HG03139 (cell line): Measurements from ENCODE around the gene PRDM8.
"Not testable (repeated sequence)": the region's sequence is repeated elsewhere in the genome, so short reads cannot be mapped to it uniquely, and the experiment has no call there.

Experiments
- ATAC-seq: cut with Tn5 transposase; IDR thresholded peaks from one replicate; pipeline ENCODE4 v1.9.1; 2021; ENCODE audit not compliant: unreplicated experiment

Gene PRDM8

DNA sequence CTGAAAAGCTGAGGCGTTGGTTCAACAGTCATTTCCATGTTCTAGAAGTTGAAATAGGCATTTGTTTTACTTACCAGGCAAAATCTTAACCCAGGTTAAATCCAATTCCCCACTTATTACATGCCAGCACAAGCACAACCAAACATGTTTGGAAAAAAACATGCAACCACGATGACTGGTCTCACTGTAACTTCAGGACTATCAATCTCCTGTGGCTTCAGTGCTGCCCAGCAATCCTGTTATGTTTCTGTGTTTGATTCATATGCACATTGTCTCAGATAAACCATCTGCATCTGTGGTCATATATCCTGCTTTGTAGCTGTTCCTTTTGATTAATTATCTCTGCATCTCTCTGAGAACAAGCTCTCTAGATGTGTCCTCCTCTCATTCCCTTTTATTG, 28.3 kb downstream of the PRDM8 start:
- ATAC-seq = no peak

DNA sequence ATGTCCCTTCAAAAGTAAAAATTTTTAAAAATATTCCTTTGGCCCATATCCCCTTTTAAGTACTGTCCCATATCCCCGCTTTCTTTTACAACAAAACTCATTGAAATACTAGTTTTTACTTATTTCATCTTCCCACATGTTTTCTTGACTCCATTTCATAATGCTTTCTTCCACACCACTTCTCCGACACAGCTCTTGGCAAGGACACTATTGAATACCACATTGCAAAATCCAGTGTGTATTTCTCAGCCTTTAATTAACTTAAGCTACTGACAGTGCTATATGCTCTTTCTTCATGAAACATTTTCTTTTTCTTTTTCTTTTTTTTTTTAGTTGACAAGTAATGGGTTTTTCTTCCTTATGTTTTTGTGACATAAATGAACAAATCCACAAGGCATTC, 28.8 kb downstream of the PRDM8 start:
- no peak for ATAC-seq

DNA sequence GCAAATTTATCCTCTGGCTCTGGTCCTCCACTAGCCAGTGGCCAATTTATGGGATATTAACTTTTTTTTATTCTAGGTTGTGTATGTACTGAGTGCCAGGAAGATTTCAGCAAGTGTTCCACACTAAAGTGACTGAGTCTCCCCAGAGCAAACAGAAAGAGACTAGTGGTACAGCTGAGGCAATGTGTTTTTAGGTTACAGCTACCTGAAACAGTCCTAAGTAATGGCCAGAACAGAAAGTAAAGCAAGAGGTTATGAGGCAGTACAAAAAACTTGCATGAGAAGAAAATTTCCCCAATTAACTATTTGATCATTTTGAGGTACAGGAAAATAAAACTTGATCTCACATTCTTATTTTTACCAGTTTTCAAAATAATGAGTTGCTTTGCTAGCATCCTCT, 31.2 kb downstream of the PRDM8 start:
- ATAC-seq = no peak

GRCh38 chr4:80229128-80229527, 31.8 kb downstream of the PRDM8 start:
- peak; percentile 16 for ATAC-seq

GRCh38 chr4:80229590-80229989, 32.3 kb downstream of the PRDM8 start:
- ATAC-seq = peak; percentile 83

DNA sequence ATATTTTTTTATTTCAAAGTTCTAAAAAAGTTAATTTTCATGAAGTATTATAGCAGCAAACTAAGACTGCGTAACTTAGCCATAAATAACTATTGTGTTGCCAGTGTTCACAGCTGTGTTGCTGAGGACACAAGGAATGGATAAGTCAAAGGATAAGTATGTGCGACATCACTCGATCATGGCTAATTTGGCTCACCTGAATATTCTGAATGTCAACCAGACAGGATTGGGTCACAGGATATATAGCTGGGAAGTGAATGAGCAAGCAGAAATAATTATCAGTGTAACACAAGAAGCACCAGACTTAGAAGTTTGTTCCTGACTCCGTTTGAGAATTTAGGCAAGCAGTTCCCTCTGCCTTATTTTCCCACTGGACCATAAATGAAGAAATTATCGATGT, 33.9 kb downstream of the PRDM8 start:
- ATAC-seq = no peak

DNA sequence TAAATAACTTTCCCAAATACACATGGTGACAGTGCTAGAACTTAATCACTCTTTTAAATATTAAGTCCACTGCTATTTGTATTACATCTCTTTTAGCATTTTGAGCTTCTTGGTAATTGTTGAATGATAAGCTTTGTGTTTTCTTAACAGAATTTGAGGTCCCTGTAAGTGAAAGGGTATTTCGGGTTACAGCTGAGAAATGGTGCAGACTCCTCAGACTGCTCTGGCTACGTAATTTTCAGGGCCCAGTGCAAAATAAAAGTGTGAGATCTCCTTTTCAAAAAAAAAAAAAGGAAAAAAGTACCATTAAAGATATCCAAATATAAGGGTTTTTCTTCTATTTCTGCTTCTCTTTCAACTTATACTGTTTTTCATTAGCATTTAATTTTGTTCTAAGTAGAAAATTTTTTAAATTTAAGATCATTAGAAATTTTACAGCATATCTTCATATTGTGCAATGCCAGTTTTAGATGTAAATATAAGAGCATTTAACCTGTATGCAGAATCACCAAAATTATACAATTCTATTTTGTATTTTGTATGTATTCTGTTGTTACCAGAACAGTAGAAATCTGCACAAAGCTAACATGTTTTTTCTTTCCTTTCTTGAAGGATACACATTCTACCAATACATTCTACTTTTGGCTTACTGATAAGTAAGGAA, 35.5 kb downstream of the PRDM8 start:
- ATAC-seq = no peak

DNA sequence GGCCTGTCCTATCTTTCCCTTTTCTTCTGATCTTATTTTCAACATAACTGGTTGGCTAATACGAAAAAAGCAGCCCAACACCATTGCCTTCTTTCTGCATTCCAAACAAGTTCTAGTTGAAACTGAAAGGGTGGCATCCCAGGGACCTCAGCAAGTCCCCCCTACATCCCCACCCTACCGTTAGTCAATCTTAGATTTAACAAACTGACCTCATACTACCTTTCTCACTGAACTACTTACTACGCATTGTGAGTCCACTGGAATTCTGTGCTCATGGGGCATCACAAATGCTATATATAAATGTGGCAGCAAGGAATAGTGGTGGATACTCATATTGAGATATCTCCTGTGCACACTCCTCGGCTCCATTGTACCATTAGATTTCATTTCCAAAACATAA, 36.1 kb downstream of the PRDM8 start:
- ATAC-seq = no peak

GRCh38 chr4:80235451-80235850, 38.1 kb downstream of the PRDM8 start:
- no peak for ATAC-seq

- no peak for ATAC-seq
Observed at GRCh38 chr4:80237992-80238391, 40.7 kb downstream of the PRDM8 start.

- ATAC-seq = no peak
Observed at GRCh38 chr4:80239480-80240150, 42.3 kb downstream of the PRDM8 start.

GRCh38 chr4:80240976-80241375, 43.7 kb downstream of the PRDM8 start:
- no peak for ATAC-seq

DNA sequence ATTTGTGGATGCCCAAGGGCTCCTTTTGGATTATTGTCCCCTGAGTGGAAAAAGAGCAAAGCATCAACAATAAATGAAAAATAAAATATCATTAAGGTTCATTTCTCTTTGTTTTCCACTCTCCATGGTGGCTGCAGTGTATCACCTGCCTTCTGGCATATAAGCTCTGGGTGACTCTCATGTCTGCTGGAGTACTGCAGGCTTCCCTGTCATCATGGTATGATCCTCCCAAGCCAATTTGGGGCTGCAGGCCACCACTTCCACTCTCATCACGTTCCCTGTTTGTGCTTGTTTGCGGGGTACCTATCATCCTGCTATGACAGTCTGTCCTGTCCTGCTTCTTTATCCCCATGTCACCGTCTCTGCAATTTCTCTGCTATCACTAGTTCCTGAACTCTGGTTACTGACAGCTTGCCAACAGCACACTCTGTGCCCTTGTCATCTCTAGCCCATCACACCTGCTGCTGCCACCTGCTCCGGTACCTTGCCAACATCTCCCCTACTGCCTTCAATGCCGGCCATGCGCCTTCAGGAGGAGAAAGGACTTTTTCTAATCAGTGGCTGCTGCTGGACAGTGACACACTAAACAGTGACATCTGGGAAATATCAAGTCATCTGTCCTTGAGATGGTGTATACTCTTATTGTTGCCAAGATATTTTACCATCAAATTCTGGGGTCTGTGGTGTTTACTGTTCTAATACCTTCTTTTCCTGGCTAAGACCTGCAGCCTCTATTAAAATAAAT, 46.1 kb downstream of the PRDM8 start:
- ATAC-seq = no peak

DNA sequence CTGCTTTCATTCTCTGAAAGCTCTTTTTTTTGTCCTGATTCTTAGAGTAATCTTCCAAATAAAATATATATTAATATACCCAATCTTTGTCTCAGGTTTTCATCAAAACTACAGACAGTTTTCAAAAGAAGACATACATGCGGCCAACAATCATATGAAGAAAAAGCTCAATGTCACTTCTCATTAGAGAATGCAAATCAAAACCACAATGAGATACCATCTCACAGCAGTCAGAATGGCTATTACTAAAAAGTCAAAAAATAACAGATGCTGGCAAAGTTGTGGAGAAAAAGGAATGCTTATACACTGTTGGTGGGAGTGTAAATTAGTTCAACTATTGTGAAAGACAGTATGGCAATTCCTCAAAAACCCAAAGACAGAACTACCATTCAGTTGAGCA, 50.2 kb downstream of the PRDM8 start:
- ATAC-seq = not testable (repeated sequence)

DNA sequence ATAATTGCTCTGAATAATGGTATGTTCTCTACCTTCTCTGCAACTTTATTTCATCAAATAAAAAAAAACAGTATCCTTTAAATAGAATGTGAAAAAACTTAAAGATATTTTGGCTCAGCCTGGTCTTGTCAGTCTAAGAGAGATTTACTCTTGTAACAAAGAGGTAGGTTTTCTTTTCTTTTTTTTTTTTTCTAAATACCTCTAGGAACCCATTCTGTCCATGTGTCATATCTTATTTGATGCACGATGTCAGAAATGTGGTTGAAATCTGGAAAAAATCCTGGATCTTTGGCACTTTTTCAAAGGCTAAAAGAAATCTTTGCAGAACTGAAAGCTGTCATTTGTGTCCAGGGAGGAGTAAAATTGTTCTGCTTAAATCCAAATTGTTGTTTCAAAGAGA, 51.8 kb downstream of the PRDM8 start:
- no peak for ATAC-seq

DNA sequence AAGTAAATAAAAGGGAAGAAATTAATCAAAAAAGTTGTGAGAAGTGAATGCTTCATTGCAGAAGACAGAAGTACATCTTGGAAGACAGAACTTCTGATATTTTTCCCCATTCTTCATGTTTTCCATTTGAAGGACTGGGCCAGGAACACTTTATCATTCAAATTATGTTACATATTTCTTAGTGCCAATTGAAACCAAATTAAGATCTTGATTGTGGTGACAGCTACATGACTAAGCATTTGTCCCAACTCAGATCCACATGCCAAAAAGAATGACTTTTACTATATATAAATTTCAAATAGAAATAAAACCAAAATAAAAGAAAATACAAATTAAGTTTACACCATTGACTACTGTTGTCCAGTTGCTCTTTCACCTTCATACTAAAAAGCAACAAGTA, 55.1 kb downstream of the PRDM8 start:
- ATAC-seq = no peak

- ATAC-seq = no peak
Observed at GRCh38 chr4:80252953-80253352, 55.6 kb downstream of the PRDM8 start.

DNA sequence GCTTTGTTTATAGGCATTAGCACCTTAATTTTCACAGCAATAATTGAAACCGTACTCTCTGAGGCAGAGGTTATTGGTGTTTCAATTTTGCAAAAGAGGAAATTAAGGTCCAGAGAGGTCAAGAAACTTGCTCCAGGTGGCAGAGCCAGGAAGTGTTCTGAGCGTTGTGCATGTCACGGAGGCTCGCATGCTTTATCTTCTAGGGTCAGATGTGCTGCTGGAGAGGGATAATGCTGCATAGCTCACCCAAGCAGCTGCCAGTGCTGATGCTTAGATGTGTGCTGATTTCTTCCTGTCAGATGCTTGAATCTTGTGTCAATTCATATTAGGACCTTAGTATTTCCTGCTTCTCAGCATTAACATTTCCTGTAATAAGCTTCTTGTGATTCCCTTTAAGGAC, 56.2 kb downstream of the PRDM8 start:
- no peak for ATAC-seq
